ENCODE results near the gene EPHB6.

- TF ChIP-seq REST (IDR thresholded peaks at IDR 0.05; ENCODE audit: insufficient replicate concordance, low read depth), result no peak
- no peak for TF ChIP-seq POLR2AphosphoS5 (IDR thresholded peaks at IDR 0.05; ENCODE audit: low read depth)
Measured at GRCh38 chr7:142904128-142904527, 49.3 kb downstream of the EPHB6 start.
